GM12891 (cell line): ENCODE results near the gene DYNC2I2.
A peak's percentile ranks its signal among the peaks of the same experiment; 100 is the strongest.
"Not testable (repeated sequence)": the region's sequence is repeated elsewhere in the genome, so short reads cannot be mapped to it uniquely, and the experiment has no call there.

Experiments used
- DNase-seq: peaks from one replicate; pipeline ENCODE4 v3.0.0; 2011; ENCODE audit warnings: low spot score; ENCODE audit not compliant: insufficient read length
- FAIRE-seq: peaks from 2 replicates; lab custom pipeline; 2011; peaks lifted over from hg19 to GRCh38; lab: Jason Lieb, UNC
- PAX5 ChIP-seq: IDR thresholded peaks from 2 replicates; pipeline ENCODE4 v1.6.1; 2011; ENCODE audit warnings: low read length, moderate library complexity, mild to moderate bottlenecking; ENCODE audit not compliant: insufficient read depth, severe bottlenecking
- POLR2A ChIP-seq: IDR thresholded peaks from 2 replicates; pipeline ENCODE4 v1.6.1; 2011; ENCODE audit warnings: low read depth, low read length, control low read depth
- POLR2AphosphoS5 ChIP-seq: IDR thresholded peaks from 2 replicates; pipeline ENCODE4 v1.6.1; 2011; ENCODE audit warnings: low read depth, low read length, control low read depth
- POU2F2 ChIP-seq: IDR thresholded peaks from 2 replicates; pipeline ENCODE4 v1.6.1; 2011; ENCODE audit warnings: low read depth, mild to moderate bottlenecking, control low read depth, low read length, moderate library complexity
- SPI1 ChIP-seq: IDR thresholded peaks from 2 replicates; pipeline ENCODE4 v1.6.1; 2011; ENCODE audit warnings: low read depth, low read length, control low read depth
- TAF1 ChIP-seq: IDR thresholded peaks from 2 replicates; pipeline ENCODE4 v1.6.1; 2011; ENCODE audit warnings: low read depth, low read length, control low read depth

The DYNC2I2 gene

GRCh38 chr9:128654481-128654880 is 2.2 kb downstream of the DYNC2I2 start:
- FAIRE-seq: no peak
- no peak for DNase-seq
- TF ChIP-seq PAX5: no peak
- no peak for TF ChIP-seq POU2F2
- no peak for TF ChIP-seq TAF1
- TF ChIP-seq POLR2AphosphoS5: no peak
- TF ChIP-seq POLR2A: no peak
- TF ChIP-seq SPI1: no peak

GRCh38 chr9:128653908-128654307 is 2.7 kb downstream of the DYNC2I2 start:
- TF ChIP-seq SPI1: no peak
- TF ChIP-seq POLR2AphosphoS5: no peak
- no peak for TF ChIP-seq PAX5
- TF ChIP-seq POU2F2: no peak
- no peak for TF ChIP-seq TAF1
- no peak for TF ChIP-seq POLR2A
- FAIRE-seq (no peak), DNase-seq (no peak)

- no peak for FAIRE-seq
- DNase-seq: no peak
- no peak for TF ChIP-seq TAF1
- TF ChIP-seq SPI1: no peak
- no peak for TF ChIP-seq POLR2AphosphoS5
- no peak for TF ChIP-seq POU2F2
- no peak for TF ChIP-seq POLR2A
- no peak for TF ChIP-seq PAX5
Measured at GRCh38 chr9:128651798-128652197, 4.8 kb downstream of the DYNC2I2 start.

GRCh38 chr9:128648206-128648605 is 8.4 kb downstream of the DYNC2I2 start:
- DNase-seq, FAIRE-seq: not testable (repeated sequence)

GRCh38 chr9:128643519-128644300 is 12.9 kb downstream of the DYNC2I2 start:
- DNase-seq (no peak), FAIRE-seq (peak; percentile 56)
- TF ChIP-seq PAX5: no peak
- TF ChIP-seq TAF1: no peak
- no peak; the same call in 1 of the 2 replicates for TF ChIP-seq POLR2AphosphoS5
- TF ChIP-seq POLR2A: peak; percentile 10; the same call in 1 of the 2 replicates
- no peak for TF ChIP-seq SPI1

- TF ChIP-seq PAX5 (no peak), SPI1 (no peak), TAF1 (no peak), POU2F2 (no peak), POLR2A (no peak)
- DNase-seq (no peak), FAIRE-seq (no peak)
Measured at GRCh38 chr9:128642675-128643245, 13.9 kb downstream of the DYNC2I2 start.

GRCh38 chr9:128640603-128641002 is 16.0 kb downstream of the DYNC2I2 start:
- no peak for FAIRE-seq
- DNase-seq: no peak
- no peak for TF ChIP-seq TAF1
- TF ChIP-seq POU2F2: no peak
- no peak for TF ChIP-seq SPI1
- TF ChIP-seq POLR2AphosphoS5: no peak
- no peak for TF ChIP-seq POLR2A

- 0 out of 2 replicates have a peak, but pooled peaks have one; percentile 4 for TF ChIP-seq SPI1
- no peak for TF ChIP-seq POLR2A
- FAIRE-seq (no peak), DNase-seq (no peak)
Measured at GRCh38 chr9:128638580-128638979, 18.1 kb downstream of the DYNC2I2 start.

- DNase-seq (no peak), FAIRE-seq (no peak)
- TF ChIP-seq TAF1 (no peak), POLR2A (no peak), PAX5 (no peak), POLR2AphosphoS5 (no peak), SPI1 (no peak), POU2F2 (no peak)
Measured at GRCh38 chr9:128637656-128638055, 19.0 kb downstream of the DYNC2I2 start.
